ENCODE data around the gene BFSP2.

Gene BFSP2

GRCh38 chr3:133383741-133384140 lies 16.1 kb upstream of the BFSP2 start:
- DNase-seq = no peak

- peak; percentile 6 for DNase-seq
These were observed 15.4 kb upstream of the BFSP2 start for GRCh38 chr3:133384331-133385027.

- no peak for DNase-seq
These were observed 13.0 kb upstream of the BFSP2 start for GRCh38 chr3:133386876-133387275.

- no peak for DNase-seq
These were observed 12.5 kb upstream of the BFSP2 start for GRCh38 chr3:133387341-133387740.

GRCh38 chr3:133388696-133389395 lies 11.0 kb upstream of the BFSP2 start:
- no peak for DNase-seq

GRCh38 chr3:133390715-133391114 lies 9.1 kb upstream of the BFSP2 start:
- DNase-seq = no peak

- DNase-seq = no peak
These were observed 6.7 kb upstream of the BFSP2 start for GRCh38 chr3:133393204-133393603.

- DNase-seq = no peak
These were observed 6.0 kb upstream of the BFSP2 start for GRCh38 chr3:133393691-133394474.

- DNase-seq = no peak
These were observed 5.1 kb upstream of the BFSP2 start for GRCh38 chr3:133394561-133395311.

- DNase-seq = no peak
These were observed 3.0 kb upstream of the BFSP2 start for GRCh38 chr3:133396906-133397305.

- no peak for DNase-seq
These were observed 1.7 kb downstream of the BFSP2 start for GRCh38 chr3:133401374-133402135.

- no peak for DNase-seq
These were observed 5.1 kb downstream of the BFSP2 start for GRCh38 chr3:133404920-133405319.

- DNase-seq = no peak
These were observed 8.5 kb downstream of the BFSP2 start for GRCh38 chr3:133408366-133408765.

GRCh38 chr3:133408961-133409360 lies 9.1 kb downstream of the BFSP2 start:
- DNase-seq = no peak

GRCh38 chr3:133410191-133410892 lies 10.5 kb downstream of the BFSP2 start:
- DNase-seq = no peak

GRCh38 chr3:133412183-133413132 lies 12.6 kb downstream of the BFSP2 start:
- DNase-seq = no peak

- no peak for DNase-seq
These were observed 13.5 kb downstream of the BFSP2 start for GRCh38 chr3:133413161-133414020.

- DNase-seq = no peak
These were observed 14.2 kb downstream of the BFSP2 start for GRCh38 chr3:133414021-133414392.

- no peak for DNase-seq
These were observed 18.5 kb downstream of the BFSP2 start for GRCh38 chr3:133418361-133418760.
